ENCODE results near the gene ITGA1.

DNA sequence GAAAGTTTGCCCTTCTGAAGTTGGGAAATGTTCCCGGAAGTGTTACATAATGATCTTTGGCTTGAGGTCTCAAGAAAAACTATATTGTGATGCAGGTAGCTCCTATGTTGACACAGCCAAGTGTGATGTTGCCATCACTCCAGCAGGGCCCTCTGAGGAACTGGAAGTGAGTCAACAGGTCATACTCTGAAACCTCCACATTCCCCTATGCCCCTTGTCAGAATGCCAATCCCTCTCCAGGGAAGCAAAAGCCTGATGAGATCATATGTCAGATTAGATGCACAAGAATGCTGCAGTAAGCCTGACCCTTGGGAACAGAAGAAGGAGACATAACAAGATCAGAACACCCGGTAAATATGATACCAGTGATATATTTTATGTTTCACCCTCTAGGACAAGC is 134.7 kb downstream of the ITGA1 start:
- TF ChIP-seq, protein P1, sequence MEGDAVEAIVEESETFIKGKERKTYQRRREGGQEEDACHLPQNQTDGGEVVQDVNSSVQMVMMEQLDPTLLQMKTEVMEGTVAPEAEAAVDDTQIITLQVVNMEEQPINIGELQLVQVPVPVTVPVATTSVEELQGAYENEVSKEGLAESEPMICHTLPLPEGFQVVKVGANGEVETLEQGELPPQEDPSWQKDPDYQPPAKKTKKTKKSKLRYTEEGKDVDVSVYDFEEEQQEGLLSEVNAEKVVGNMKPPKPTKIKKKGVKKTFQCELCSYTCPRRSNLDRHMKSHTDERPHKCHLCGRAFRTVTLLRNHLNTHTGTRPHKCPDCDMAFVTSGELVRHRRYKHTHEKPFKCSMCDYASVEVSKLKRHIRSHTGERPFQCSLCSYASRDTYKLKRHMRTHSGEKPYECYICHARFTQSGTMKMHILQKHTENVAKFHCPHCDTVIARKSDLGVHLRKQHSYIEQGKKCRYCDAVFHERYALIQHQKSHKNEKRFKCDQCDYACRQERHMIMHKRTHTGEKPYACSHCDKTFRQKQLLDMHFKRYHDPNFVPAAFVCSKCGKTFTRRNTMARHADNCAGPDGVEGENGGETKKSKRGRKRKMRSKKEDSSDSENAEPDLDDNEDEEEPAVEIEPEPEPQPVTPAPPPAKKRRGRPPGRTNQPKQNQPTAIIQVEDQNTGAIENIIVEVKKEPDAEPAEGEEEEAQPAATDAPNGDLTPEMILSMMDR (IDR thresholded peaks at IDR 0.05) = no peak
- no peak for TF ChIP-seq POLR2A (IDR thresholded peaks at IDR 0.05)
